Tibial artery (tissue), 4 donors: ENCODE results near the gene ADARB2.

ENCODE experiments used
- DNase-seq, 2 donors: peaks; one replicate each; pipeline ENCODE4 v3.0.0-alpha.2; 2019
- H3K27ac ChIP-seq, 2 donors: fragments of 200-600 bp; sonication (generic) in 1 of 2; 1 replicate in 1 of 2; 2 replicates in 1 of 2; pipeline ENCODE4 v1.5.1; 2018 to 2019; ENCODE audit warnings: mild to moderate bottlenecking in 1 of 2
- H3K27me3 ChIP-seq, 2 donors: fragments of 200-600 bp; sonication (generic) in 1 of 2; one replicate each; pipeline versions ENCODE4 v1.5.1 to v1.6.0; 2016 to 2019
- H3K36me3 ChIP-seq, 3 donors: fragments of 200-600 bp; sonication (generic) in 2 of 3; one replicate each; pipeline ENCODE4 v1.5.1; 2016 to 2019; ENCODE audit warnings: mild to moderate bottlenecking in 2 of 3
- H3K4me1 ChIP-seq, 4 donors: fragments of 200-600 bp; sonication (generic) in 2 of 4; 1 replicate in 3 of 4; 2 replicates in 1 of 4; pipeline ENCODE4 v1.5.1; 2016 to 2019
- H3K4me3 ChIP-seq, 2 donors: fragments of 200-600 bp; sonication (generic) in 1 of 2; 1 replicate in 1 of 2; 2 replicates in 1 of 2; pipeline ENCODE4 v1.5.1; 2018 to 2019; ENCODE audit warnings: mild to moderate bottlenecking in 2 of 2
- H3K9me3 ChIP-seq, 3 donors: fragments of 200-600 bp; sonication (generic) in 1 of 3; one replicate each; pipeline ENCODE4 v1.5.1; 2016 to 2019
- CTCF ChIP-seq, 2 experiments: fragments of 200-600 bp in 1 of 2; fragments of 450-650 bp in 1 of 2; IDR thresholded peaks; one replicate each; pipeline ENCODE4 v1.5.1; 2017 to 2019; ENCODE audit warnings: antibody characterized with exemption in 2 of 2, mild to moderate bottlenecking in 1 of 2, moderate library complexity in 1 of 2
- intact Hi-C: fragments of 100-400 bp; cut with DNase I; formaldehyde crosslinking; loops from one replicate; pipeline ENCODE4 v1.15.0; 2023; ENCODE audit warnings: low total_unique reads

ADARB2 gene

GRCh38 chr10:1650542-1651269 is 86.6 kb downstream of the ADARB2 start:
- Histone ChIP-seq H3K4me3 (no peak overlapping the region), H3K27ac (no peak overlapping the region), H3K9me3 (no peaks in the 10 kb centered on the region), H3K27me3 (peaks cover 0 to 14% of the 10 kb centered on the region in 2 donors), H3K36me3 (no peaks in the 10 kb centered on the region), H3K4me1 (no peaks in the 10 kb centered on the region)
- intact Hi-C loops: no loop called here
- peak in 1 of 2 donors; percentile 35 for DNase-seq
- TF ChIP-seq CTCF (IDR thresholded peaks at IDR 0.05): no peak

- no peaks in the 10 kb centered on the region for H3K36me3 ChIP-seq
- DNase-seq: no peak
- intact Hi-C loops: no loop called here
- no peak for TF ChIP-seq CTCF (IDR thresholded peaks at IDR 0.05)
- H3K27ac ChIP-seq: no peak overlapping the region
- no peaks in the 10 kb centered on the region for H3K9me3 ChIP-seq
- H3K27me3 ChIP-seq: peaks cover 0 to 5% of the 10 kb centered on the region in 2 donors
- H3K4me3 ChIP-seq: no peak overlapping the region
- no peaks in the 10 kb centered on the region for H3K4me1 ChIP-seq
Observed at GRCh38 chr10:1648648-1649047, 88.7 kb downstream of the ADARB2 start.

- H3K27me3 ChIP-seq: peaks cover 0 to 5% of the 10 kb centered on the region in 2 donors
- intact Hi-C loops: no loop called here
- H3K9me3 ChIP-seq: no peaks in the 10 kb centered on the region
- H3K4me3 ChIP-seq: no peak overlapping the region
- no peaks in the 10 kb centered on the region for H3K4me1 ChIP-seq
- TF ChIP-seq CTCF (IDR thresholded peaks at IDR 0.05): no peak
- no peak overlapping the region for H3K27ac ChIP-seq
- peak in 1 of 2 donors; percentile 23 for DNase-seq
- no peaks in the 10 kb centered on the region for H3K36me3 ChIP-seq
Observed at GRCh38 chr10:1646332-1646731, 91.0 kb downstream of the ADARB2 start.

DNA sequence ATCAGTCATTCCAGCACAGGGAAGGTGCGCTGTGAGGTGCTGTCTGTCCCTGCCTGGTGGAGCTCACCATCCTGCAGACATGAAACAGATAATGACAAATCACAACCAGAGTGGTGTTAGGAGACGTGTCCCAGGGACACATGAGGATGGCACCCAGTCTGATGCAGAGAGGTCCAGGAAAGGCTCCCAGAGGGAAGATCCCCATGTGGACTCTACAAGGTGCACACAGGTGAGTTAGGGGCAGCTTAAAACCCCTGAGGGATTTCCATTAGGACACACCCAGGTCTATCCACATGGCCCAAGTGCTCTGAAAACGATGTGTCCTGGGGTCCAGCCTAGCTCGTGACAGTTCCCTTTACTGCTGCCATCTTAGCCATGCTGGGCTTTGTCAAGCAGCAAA is 91.4 kb downstream of the ADARB2 start:
- H3K9me3 ChIP-seq: no peaks in the 10 kb centered on the region
- no peak for TF ChIP-seq CTCF (IDR thresholded peaks at IDR 0.05)
- no peaks in the 10 kb centered on the region for H3K4me1 ChIP-seq
- no peak overlapping the region for H3K27ac ChIP-seq
- H3K4me3 ChIP-seq: no peak overlapping the region
- H3K36me3 ChIP-seq: no peaks in the 10 kb centered on the region
- DNase-seq: peak in 1 of 2 donors; percentile 13
- peaks cover 0 to 5% of the 10 kb centered on the region in 2 donors for H3K27me3 ChIP-seq
- intact Hi-C loops: no loop called here

GRCh38 chr10:1644191-1644711 is 93.1 kb downstream of the ADARB2 start:
- Histone ChIP-seq H3K27me3 (peaks cover 0 to 5% of the 10 kb centered on the region in 2 donors), H3K36me3 (no peaks in the 10 kb centered on the region), H3K27ac (no peak overlapping the region), H3K4me3 (no peak overlapping the region), H3K9me3 (no peaks in the 10 kb centered on the region), H3K4me1 (no peaks in the 10 kb centered on the region)
- intact Hi-C loops: no loop called here
- no peak for TF ChIP-seq CTCF (IDR thresholded peaks at IDR 0.05)
- DNase-seq: no peak
